Limb (tissue), 2 donors: ENCODE measurements around the gene MUSK.
"Not testable (repeated sequence)": the region's sequence is repeated elsewhere in the genome, so short reads cannot be mapped to it uniquely, and the experiment has no call there.

Source experiments
- DNase-seq, 2 donors: peaks; one replicate each; pipeline ENCODE4 v3.0.0-alpha.2; 2016; ENCODE audit errors: extremely low spot score in 2 of 2

MUSK gene

DNA sequence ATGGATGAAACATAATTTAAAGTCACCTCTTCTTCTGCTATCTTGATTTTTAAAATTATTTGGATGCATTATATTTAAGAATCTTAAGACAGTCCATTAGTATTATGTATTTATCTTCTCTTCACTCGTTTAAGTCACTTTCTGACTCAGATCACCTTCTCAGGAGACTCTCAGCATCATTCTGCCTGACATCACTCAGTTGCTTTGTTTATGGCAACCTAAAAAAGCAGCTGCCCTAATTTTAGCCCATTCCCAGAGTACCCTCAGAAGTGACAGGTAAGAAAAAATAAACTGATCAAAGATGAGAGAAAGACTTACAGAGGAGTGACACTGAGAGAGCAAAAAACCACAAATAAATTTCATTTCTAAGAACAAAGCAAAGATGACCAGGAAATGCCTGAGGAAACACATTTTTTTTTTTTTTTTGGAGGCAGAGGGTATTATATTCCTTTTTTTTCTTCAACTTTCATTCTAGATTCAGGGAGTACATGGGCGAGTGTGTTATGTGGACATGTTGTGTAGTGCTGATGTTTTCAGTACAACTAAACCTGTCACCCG is 140.5 kb downstream of the MUSK start:
- DNase-seq: no peak

DNA sequence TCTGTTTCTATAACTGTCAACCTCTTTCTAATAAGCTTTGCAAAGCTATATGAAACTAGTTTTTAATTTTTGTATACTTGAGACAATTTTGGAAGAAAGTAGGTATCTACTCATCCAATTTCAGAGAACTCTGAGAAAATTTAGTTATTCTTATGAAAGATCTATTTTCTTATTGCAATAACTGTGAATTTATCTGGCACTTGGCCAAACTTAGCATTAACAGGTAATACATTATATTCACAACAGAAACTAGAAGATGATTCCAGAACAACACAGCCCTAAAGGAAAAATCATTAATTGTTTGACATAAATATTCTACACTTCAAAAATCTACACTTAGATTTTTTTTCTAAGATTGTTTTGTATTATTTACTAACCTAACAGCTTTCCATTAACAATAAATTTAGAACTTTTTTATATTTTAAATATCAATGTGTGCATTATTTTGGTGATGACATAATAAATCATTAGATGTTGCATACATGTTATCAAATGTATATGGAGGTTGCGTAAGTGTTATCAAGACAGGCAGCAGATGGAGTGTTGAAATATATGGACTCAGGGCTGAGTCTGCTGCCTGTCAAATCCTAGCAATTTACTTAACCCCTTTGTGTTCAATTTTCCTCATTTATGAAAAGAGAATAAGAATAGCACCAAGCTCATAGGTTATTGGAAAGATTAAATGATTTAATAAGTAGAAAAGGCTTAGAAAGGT is 141.8 kb downstream of the MUSK start:
- no peak for DNase-seq

DNA sequence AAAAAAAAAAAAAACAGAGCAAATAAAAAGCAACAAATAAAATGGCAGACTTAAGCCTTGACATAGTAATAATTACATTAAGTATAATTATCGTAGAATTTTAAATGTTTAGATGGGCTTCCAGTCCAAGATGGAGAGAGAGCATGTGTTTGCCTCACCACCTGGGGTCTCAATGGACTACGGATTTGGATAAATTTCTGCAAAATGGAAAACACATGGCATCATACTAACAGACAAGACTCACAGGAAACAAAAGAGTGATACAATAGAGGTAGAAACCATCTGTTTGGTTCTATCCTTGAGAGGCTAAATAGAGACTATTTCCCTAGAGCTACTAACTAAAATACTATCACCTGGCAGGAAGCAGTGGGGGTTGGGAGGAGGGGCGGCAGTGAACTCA is 144.3 kb downstream of the MUSK start:
- no peak for DNase-seq

DNA sequence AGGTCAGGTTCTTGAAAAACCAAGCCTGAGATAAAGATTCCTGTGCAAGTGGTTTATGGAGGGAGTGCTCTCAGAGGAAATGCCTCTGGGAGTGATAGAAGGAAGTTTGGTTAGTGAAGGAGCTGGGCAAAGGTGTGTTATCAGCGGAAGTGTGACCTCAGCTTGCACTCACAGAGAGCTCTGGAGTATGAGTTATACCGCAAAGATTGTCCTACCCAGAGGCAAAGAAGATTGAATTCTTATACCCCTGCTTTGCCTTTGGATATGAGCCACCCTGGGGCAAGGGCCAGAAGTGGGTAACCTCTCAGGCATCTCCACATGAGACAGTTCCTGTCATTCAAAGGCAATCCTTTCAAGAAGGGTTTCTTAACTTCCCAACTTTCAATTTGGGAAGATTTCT is 145.6 kb downstream of the MUSK start:
- no peak for DNase-seq

DNA sequence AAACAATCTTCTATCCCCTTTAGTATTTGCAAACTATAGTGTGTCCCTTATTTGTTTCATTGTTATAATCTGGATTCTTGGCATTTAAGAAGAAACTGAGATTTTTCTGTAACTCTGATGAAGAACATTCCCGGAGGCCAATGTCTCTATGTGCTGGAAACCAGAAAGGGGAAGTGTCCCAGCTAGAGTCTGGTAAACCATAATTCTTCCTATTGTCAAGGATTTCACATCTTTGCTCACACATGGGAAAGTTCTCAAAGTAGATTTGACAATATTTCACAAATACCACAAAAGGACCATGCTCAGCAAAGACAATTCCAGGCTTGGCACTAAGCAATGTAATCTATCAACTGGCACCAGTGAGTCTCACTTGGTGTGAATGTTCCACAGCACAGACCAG is 146.8 kb downstream of the MUSK start:
- no peak for DNase-seq

DNA sequence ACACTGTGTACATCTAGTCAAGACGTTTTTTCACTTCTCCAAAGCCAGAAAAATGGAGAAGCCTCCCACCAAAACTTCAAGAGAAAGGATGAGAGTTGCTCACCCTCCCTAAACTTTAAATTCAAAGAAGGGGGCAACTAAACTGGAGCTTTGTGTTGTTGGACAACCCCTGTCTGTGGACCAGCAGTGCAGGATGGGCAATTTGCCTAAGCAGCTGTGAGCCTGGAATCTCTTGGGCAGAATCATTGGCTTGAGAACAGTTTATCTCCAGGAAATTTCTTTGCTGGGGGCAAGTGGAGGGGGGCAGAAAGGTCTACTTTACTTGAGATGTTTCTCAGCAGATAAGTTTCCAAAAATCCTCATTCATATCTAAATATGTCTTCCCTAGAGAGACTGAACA is 151.8 kb downstream of the MUSK start:
- DNase-seq: no peak

DNA sequence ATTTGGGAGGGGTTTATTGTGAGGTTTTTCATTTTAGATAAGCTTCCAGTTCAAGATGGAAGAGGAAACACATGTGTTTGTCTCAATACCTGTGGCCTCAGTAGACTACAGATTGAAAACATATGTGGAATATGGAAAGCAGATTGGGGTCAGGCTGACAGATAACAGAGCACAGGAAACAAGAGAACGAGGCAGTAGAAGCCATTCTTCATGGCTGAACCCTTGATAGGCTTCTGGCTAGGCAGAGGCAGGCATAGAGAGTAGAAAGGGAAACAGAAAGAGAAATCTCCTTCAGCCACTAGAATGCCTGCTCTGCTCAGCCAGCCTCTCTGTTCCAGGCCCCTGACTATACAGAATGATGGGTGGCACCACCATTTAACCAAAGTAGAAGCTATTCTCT is 152.5 kb downstream of the MUSK start:
- no peak for DNase-seq

DNA sequence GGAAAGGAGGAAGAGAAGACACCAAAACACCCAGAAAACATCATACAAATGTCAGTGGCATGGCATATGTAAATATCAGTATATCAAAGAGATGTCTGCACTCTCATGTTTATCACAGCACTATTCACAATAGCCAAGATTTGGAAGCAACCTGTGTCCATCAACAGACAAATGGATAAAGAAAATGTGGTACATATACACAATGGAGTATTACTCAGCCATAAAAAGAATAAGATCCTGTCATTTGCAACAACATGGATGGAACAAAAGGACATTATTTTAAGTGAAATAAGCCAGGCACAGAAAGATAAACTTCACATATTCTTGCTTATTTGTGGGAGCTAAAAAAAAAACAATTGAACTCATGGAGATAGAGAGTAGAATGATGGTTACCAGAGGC is 156.5 kb downstream of the MUSK start:
- DNase-seq: not testable (repeated sequence)

DNA sequence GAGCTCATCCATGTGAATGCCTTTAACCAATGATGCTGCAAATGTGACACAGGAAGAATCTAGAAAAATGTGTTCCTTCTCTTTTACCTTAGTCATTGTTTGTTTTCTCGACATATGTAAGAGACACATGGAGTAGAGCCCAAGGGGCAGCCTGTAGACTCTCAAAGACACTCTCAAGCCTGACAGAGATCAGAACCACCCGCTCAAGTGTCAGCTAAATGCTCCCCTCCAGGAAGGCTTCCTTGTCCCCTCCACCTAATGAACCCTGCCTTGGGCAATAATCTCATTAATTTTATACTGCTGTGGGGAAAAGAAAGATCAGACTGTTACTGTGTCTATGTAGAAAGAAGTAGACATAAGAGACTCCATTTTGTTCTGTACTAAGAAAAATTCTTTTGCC is 157.4 kb downstream of the MUSK start:
- no peak for DNase-seq

DNA sequence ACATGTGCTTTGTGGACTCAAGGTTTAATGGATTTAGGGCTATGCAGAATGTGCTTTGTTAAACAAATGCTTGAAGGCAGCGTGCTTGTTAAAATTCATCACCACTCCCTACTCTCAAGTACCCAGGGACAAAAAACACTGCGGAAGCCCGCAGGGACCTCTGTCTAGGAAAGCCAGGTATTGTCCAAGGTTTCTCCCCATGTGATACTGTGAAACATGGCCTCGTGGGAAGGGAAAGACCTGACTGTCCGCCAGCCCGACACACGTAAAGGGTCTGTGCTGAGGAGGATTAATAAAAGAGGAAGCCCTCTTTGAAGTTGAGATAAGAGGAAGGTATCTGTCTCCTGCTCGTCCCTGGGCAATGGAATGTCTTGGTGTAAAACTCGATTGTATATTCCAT is 157.8 kb downstream of the MUSK start:
- DNase-seq: not testable (repeated sequence)

DNA sequence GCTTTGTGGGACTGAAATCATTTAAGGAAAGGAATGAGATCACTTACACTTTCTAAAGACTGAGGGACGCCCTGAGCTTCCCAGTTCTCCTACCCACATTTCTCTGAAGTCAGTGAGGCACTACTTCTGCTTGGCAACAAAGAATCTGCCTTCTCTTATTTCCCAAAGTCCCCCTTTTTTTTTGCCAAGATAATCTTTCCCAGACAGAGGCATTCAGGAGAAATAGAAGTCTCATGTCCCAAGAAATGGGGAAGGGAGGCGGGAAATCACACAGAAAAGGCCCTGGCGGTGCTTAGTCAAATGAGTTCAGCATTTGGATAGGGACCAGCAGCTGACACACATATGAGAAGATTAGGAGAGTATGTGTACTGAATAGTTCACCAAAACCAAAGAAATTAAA is 159.7 kb downstream of the MUSK start:
- peak; percentile 40 to 82 for DNase-seq

DNA sequence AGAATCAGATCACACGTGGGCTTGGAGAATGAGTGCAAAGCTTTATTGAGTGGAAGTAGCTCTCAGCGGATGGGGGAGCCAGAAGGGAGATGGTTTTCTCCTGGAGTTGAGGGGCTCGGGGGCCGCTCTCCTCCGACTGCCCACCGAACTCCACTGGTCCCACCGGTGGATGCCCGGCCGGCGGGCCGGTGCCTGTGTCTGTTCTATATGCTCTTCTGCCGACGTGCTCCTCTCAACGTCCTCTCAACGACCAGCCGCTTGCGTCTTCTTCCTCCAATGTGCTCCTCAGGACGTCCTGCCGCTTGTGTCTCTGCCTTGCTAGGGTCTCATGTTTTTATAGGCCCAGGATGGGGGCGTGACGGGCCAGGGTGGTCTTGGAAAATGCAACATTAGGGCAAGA is 161.9 kb downstream of the MUSK start:
- no peak for DNase-seq

DNA sequence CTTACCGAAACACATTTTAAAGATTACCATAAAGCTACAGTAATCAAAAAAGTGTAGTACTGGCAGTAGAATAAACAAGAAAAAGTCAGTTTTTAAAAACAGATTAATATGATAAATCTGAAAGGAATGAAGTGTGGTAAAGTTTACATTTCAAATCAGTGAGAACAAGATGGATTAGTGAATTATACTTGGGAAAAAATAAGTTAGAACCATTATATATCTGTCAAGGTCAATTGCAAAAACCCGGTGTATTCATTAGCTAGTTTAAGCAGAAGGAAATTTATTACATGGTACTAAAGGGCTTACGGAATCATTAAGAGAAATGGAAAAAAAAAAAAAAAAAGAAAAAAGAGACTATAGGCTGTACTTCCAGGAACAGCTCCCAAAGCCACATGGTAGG is 164.3 kb downstream of the MUSK start:
- DNase-seq: no peak

DNA sequence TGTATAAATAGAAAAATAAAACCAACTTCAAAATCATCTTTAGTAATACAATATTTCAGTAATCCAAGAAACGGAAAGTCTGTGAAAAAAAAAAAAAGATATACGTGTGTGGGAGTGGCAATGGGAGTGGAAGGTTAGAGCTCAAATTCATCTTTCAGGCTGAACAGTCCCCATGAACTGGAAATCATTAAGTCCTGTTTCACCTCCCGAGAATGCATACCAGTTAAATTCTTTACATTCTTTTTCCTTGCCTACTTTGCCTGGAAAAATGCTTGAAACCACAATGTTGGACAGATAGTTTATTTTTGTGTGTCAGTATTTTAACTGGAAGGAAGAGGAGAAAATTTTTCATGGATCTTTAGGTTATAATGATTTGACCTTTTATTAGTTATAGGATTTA is 166.8 kb downstream of the MUSK start:
- no peak for DNase-seq

DNA sequence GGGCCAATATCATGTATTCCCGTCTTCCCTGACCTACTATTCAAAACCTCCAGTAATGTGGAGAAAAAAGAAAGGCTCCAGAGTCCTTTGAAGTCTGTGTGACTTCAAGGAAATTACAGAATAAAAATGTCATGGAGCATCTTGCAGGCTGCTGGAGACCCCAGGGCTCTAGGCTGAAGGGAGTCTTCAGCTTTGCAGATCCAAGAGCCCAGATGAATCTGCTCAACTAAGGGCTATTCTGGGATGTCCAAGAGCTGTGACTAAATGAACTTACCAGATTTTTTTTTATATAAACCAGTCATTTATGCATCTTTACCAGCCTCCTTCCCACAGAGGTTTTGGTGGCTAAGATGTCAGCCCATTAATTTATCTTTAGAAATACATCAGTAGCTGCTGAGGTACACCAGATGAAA is 167.3 kb downstream of the MUSK start:
- no peak for DNase-seq

DNA sequence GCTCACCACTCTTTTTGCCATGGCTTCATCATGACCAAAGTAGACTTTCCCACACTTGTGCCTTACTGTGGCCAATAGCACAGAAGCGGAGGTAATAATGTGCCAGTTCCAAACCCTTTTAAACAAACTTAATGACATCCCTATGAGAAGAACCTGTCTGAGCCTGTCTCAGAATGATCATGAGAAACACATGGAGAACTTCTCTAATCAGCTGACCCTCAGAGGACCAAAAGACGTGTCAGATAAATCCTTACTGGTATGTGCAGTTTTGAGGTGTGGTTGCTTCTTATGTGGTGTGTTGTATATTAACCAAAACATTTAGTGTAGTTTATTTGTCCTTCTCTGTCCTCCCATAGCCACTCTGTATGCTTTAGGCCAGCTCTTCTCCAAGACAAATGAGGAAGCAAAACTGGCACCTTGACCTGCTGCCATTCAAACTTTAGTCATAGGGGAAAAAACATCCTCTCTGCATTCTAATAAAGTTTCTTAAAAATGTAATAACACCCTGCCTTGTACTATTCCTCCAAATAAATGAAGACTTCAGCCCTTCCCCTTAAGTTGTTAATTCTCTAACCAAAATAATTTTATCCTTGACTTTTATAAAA is 168.9 kb downstream of the MUSK start:
- no peak for DNase-seq

DNA sequence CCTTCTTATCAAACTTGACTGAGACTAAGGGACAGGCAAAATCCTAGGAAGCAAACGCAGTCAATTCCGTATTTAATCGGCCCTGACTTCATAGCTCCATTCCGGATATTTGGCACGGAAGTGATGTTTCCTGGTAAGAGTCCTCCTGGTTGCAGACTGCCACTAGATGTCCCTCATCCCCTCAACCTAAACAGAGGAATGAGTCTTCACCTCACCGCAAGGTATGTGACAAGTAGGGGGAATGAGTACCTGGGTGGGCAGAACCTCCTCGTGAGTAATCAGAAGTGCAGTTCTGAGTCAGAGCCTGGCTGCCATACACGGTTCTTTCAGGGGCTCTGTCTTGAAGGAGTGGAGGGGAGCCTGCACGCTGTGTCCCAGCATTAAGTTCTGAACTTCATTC is 173.6 kb downstream of the MUSK start:
- DNase-seq: no peak

DNA sequence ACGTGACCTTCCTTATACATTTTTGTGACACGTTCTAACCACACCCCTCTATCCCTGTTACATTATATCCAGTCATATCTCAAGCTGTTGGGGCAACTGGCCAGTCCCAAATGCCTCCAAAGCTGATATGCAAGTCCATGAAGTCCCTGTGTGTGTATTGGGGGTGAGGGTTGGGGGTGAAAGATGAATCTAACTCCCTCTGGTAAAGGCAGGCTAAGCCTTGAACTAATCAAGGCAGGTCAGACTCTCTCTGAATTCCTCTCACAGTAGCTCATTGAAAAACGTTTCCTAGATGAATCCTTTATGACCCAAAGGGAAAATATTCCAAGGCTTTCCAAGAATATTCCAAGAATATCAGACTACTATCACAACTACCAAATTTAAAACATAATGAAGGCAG is 174.4 kb downstream of the MUSK start:
- DNase-seq: no peak

DNA sequence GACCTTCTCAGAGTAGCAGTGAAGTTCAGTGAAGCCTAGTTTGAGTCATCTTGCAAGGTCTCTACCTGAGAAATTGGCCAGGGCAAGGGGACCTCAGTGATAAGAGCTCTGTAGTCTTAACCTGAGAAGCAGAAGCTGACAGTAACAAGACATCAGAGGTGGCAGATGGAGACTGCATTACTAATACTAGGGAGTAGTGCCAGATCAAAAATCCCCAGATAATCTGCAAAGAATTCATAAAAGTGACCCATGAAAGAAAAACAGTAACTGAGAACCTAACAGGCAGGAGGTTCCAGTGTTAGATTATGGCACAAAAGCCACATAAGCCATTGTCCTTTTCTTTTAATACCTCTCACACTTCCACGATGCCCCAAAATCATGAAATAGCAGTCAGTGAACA is 175.5 kb downstream of the MUSK start:
- DNase-seq: no peak

DNA sequence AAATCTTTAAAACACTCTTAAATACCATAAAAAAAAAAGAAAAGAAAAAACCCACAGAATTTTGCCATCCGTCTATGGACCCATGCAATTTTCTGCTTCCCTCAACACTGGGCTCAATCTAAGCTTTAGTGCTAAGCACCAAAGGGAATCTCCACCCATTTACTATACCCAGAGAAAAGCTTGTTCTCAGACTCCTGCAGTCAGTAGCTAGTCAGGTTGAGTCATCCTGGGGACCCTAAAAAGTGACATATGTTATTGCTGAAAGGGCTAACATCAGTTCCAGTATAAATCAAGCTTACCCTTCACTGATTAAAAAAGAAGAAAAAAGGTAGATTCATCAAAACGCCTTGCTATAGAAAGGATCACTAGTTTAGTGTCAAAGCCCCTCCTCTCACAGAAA is 177.6 kb downstream of the MUSK start:
- DNase-seq: no peak

DNA sequence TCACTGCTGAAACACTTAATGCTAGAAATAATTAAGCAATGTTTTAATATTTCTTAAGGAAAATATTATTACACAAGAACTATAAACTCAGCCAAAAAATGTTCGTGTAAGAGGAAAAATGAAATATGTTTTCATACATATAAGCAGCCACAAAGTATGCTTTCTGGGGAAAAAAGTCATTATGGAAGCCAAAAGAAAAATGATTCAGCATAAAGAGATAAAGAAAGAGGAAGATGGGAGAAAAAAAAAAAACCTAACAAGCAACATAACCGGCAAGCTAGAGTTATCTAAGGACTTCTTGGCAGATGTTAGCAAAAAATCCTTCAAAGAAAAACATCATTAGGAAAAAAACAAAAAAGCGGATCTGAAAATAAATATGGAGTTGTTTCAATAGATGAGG is 179.1 kb downstream of the MUSK start:
- DNase-seq: no peak

DNA sequence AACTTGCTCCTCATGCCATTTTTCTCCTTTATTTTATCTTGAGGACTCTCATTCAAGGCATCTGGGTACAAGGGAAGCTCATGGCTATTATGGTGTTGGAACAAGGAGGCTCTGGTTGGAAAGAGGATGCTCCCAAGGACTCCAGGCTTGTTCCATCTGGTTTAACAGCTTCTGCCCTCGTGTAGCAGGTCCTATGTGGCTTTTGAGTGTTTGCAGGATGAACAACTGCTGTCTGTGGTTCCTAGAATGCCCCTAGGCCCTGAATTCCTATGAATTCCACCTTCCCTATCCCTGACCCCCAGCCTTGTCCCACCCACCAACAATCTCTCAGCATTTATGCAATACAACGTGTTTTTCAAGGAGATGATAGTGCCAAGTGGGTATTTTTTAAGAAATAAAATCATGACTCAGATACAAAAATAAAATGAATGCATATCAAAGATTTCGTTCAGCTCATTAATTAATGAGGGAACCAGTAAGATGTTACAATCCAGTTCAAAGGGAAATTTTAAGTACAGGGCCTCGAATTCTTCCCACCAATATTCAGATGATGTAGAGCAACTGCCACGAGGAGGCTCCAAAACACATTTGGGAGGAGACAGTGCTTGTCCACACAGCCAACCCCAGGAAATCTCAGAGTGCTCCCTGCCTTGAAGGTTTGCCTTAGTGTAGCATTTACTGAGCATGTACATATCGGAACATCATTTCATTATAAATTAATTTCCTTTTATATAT is 182.0 kb downstream of the MUSK start:
- no peak for DNase-seq
